Measurements from ENCODE around the gene PDIA6.
"Not testable (repeated sequence)": the region's sequence is repeated elsewhere in the genome, so short reads cannot be mapped to it uniquely, and the experiment has no call there.

PDIA6 gene

GRCh38 chr2:10780821-10781220 is 31.8 kb downstream of the PDIA6 start:
- not testable (repeated sequence) for H3K9ac ChIP-seq (ENCODE audit: low read depth, low read length, poor library complexity); H2BK12ac ChIP-seq (ENCODE audit: low read length); DNase-seq (ENCODE audit: low spot score); H2BK15ac ChIP-seq (ENCODE audit: low read length); H2BK120ac ChIP-seq (ENCODE audit: low read depth, low read length); H3K27me3 ChIP-seq (ENCODE audit: control insufficient read depth in 3 of 3, insufficient read depth in 3 of 3, low read depth in 1 of 3, low read length in 3 of 3); H3K4me3 ChIP-seq (ENCODE audit: low read length in 2 of 2); H2AFZ ChIP-seq (ENCODE audit: low read length); H3K9me3 ChIP-seq (replicated peaks in 1 of 2; ENCODE audit: control insufficient read depth in 2 of 2, insufficient read depth in 1 of 2, low read depth in 1 of 2, low read length in 2 of 2); H3K4me2 ChIP-seq (ENCODE audit: insufficient read depth, low read length, poor library complexity, severe bottlenecking); H3K23ac ChIP-seq (ENCODE audit: low read depth, low read length, poor library complexity); H3K27ac ChIP-seq (replicated peaks; ENCODE audit: low read length); H3K4ac ChIP-seq (ENCODE audit: low read length); H4K8ac ChIP-seq (ENCODE audit: low read depth, low read length); H2BK5ac ChIP-seq (ENCODE audit: low read length); H3K4me1 ChIP-seq (ENCODE audit: control insufficient read depth in 2 of 2, insufficient read depth in 1 of 2, low read depth in 1 of 2, low read length in 2 of 2); H3K79me1 ChIP-seq (ENCODE audit: low read depth, low read length); H4K91ac ChIP-seq (ENCODE audit: low read depth, low read length, poor library complexity); H2AK5ac ChIP-seq (ENCODE audit: low read depth, low read length)
- Histone ChIP-seq H3K36me3 (replicated peaks in 1 of 2; ENCODE audit: control insufficient read depth in 2 of 2, insufficient read depth in 2 of 2, low read length in 2 of 2) (peaks cover 32 to 73% of the 10 kb centered on the region in 2 donors), H3K18ac (ENCODE audit: low read length) (peak overlapping the region; percentile 25), H3K14ac (ENCODE audit: low read length) (peak overlapping the region; percentile 17)
- no CpG with 5 or more reads among the region's 11 CpGs for WGBS, 2 donors (ENCODE audit: extremely low coverage in 2 of 2, insufficient read length in 2 of 2, insufficient replicate concordance in 1 of 2)

DNA sequence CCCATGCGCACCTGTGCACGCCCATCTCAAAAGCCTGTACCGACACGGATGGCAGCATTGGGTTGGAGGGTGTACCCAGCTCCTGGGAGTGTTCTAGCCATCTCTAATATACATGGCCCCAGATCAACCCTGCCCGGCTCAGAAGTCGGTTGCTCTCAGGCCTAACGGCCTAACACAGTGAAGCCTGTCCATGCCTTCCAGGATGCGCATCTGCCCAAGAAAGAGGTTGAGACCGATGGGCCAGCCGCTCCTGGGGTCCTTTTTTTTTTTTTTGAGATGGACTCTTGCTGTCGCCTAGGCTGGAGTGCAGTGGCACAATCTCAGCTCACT is 32.1 kb downstream of the PDIA6 start:
- no peak overlapping the region for H4K91ac ChIP-seq (ENCODE audit: low read depth, low read length, poor library complexity)
- peaks cover 7% of the 10 kb centered on the region for H3K79me1 ChIP-seq (ENCODE audit: low read depth, low read length)
- H3K4me1 ChIP-seq (ENCODE audit: control insufficient read depth in 2 of 2, insufficient read depth in 1 of 2, low read depth in 1 of 2, low read length in 2 of 2): peaks cover 0 to 3% of the 10 kb centered on the region in 2 donors
- H2BK120ac ChIP-seq (ENCODE audit: low read depth, low read length): no peak overlapping the region
- H3K9ac ChIP-seq (ENCODE audit: low read depth, low read length, poor library complexity): no peak overlapping the region
- H3K23ac ChIP-seq (ENCODE audit: low read depth, low read length, poor library complexity): peak overlapping the region; percentile 91
- H3K4me2 ChIP-seq (ENCODE audit: insufficient read depth, low read length, poor library complexity, severe bottlenecking): no peak overlapping the region
- H3K4me3 ChIP-seq (ENCODE audit: low read length in 2 of 2): no peak overlapping the region
- H3K27ac ChIP-seq (replicated peaks; ENCODE audit: low read length): no peak overlapping the region
- DNase-seq (ENCODE audit: low spot score): no peak
- H4K8ac ChIP-seq (ENCODE audit: low read depth, low read length): peak overlapping the region; percentile 48
- H3K4ac ChIP-seq (ENCODE audit: low read length): no peak overlapping the region
- no peak overlapping the region for H3K18ac ChIP-seq (ENCODE audit: low read length)
- H2BK15ac ChIP-seq (ENCODE audit: low read length): no peak overlapping the region
- no peak overlapping the region for H2AK5ac ChIP-seq (ENCODE audit: low read depth, low read length)
- H3K36me3 ChIP-seq (replicated peaks in 1 of 2; ENCODE audit: control insufficient read depth in 2 of 2, insufficient read depth in 2 of 2, low read length in 2 of 2): peaks cover 29 to 69% of the 10 kb centered on the region in 2 donors
- no peak overlapping the region for H3K14ac ChIP-seq (ENCODE audit: low read length)
- no peak overlapping the region for H2AFZ ChIP-seq (ENCODE audit: low read length)
- H2BK5ac ChIP-seq (ENCODE audit: low read length): peak overlapping the region; percentile 46
- WGBS, 2 donors (ENCODE audit: extremely low coverage in 2 of 2, insufficient read length in 2 of 2, insufficient replicate concordance in 1 of 2): no CpG with 5 or more reads among the region's 11 CpGs
- H2BK12ac ChIP-seq (ENCODE audit: low read length): no peak overlapping the region
- H3K27me3 ChIP-seq (ENCODE audit: control insufficient read depth in 3 of 3, insufficient read depth in 3 of 3, low read depth in 1 of 3, low read length in 3 of 3): no peaks in the 10 kb centered on the region
- H3K9me3 ChIP-seq (replicated peaks in 1 of 2; ENCODE audit: control insufficient read depth in 2 of 2, insufficient read depth in 1 of 2, low read depth in 1 of 2, low read length in 2 of 2): no peaks in the 10 kb centered on the region

DNA sequence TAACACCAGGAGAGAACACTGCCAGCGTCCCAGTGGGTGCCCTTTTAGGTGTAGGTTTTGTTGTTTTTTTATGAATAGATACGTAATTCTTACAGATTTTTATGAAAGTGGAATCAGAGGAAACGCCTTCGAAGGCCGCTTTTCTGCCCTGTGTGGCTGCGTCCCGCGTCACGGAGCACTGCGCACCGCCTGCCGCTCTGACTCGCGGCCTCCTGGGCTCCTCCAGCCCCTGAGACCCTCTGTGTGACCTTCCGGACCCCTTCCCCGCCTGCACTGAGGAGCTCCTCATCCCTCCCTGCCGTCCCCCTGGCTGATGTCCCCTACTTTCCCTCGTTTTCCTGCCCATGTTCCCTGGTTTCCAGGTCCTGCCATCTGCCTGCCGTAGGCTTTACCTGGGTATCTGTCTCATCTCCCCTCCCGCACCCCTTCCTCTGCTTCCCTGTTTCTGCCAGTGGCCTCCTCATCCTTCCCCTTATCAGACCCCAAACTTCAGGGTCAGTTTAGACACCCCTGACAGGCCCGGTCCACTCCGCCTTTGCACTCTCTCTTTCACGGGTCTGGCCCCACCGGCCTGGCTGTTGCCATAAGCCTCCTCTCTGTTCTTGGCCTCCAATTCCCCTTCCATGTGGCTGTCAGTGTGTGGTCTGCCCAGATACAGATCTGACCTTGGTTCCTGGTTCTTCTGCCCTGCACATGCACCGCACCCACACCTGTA is 32.7 kb downstream of the PDIA6 start:
- no peak overlapping the region for H3K27ac ChIP-seq (replicated peaks; ENCODE audit: low read length)
- H2BK12ac ChIP-seq (ENCODE audit: low read length): no peak overlapping the region
- H3K9ac ChIP-seq (ENCODE audit: low read depth, low read length, poor library complexity): peak overlapping the region; percentile 21
- no peak overlapping the region for H2BK120ac ChIP-seq (ENCODE audit: low read depth, low read length)
- no CpG with 5 or more reads among the region's 25 CpGs for WGBS, 2 donors (ENCODE audit: extremely low coverage in 2 of 2, insufficient read length in 2 of 2, insufficient replicate concordance in 1 of 2)
- peaks cover 10% of the 10 kb centered on the region for H3K79me1 ChIP-seq (ENCODE audit: low read depth, low read length)
- no peak overlapping the region for H3K4me3 ChIP-seq (ENCODE audit: low read length in 2 of 2)
- H3K23ac ChIP-seq (ENCODE audit: low read depth, low read length, poor library complexity): peak overlapping the region; percentile 91
- H3K18ac ChIP-seq (ENCODE audit: low read length): no peak overlapping the region
- H3K4me2 ChIP-seq (ENCODE audit: insufficient read depth, low read length, poor library complexity, severe bottlenecking): no peak overlapping the region
- DNase-seq (ENCODE audit: low spot score): no peak
- no peak overlapping the region for H2BK15ac ChIP-seq (ENCODE audit: low read length)
- H2AK5ac ChIP-seq (ENCODE audit: low read depth, low read length): no peak overlapping the region
- no peak overlapping the region for H3K4ac ChIP-seq (ENCODE audit: low read length)
- H3K14ac ChIP-seq (ENCODE audit: low read length): no peak overlapping the region
- H4K91ac ChIP-seq (ENCODE audit: low read depth, low read length, poor library complexity): no peak overlapping the region
- H2AFZ ChIP-seq (ENCODE audit: low read length): no peak overlapping the region
- no peaks in the 10 kb centered on the region for H3K9me3 ChIP-seq (replicated peaks in 1 of 2; ENCODE audit: control insufficient read depth in 2 of 2, insufficient read depth in 1 of 2, low read depth in 1 of 2, low read length in 2 of 2)
- peak overlapping the region; percentile 46 for H2BK5ac ChIP-seq (ENCODE audit: low read length)
- H3K27me3 ChIP-seq (ENCODE audit: control insufficient read depth in 3 of 3, insufficient read depth in 3 of 3, low read depth in 1 of 3, low read length in 3 of 3): no peaks in the 10 kb centered on the region
- H4K8ac ChIP-seq (ENCODE audit: low read depth, low read length): peak overlapping the region; percentile 48
- H3K4me1 ChIP-seq (ENCODE audit: control insufficient read depth in 2 of 2, insufficient read depth in 1 of 2, low read depth in 1 of 2, low read length in 2 of 2): peaks cover 0 to 8% of the 10 kb centered on the region in 2 donors
- H3K36me3 ChIP-seq (replicated peaks in 1 of 2; ENCODE audit: control insufficient read depth in 2 of 2, insufficient read depth in 2 of 2, low read length in 2 of 2): peaks cover 27 to 64% of the 10 kb centered on the region in 2 donors

- H2AFZ ChIP-seq (ENCODE audit: low read length): no peak overlapping the region
- no peak overlapping the region for H3K4ac ChIP-seq (ENCODE audit: low read length)
- H3K79me1 ChIP-seq (ENCODE audit: low read depth, low read length): peaks cover 11% of the 10 kb centered on the region
- H3K14ac ChIP-seq (ENCODE audit: low read length): no peak overlapping the region
- H3K18ac ChIP-seq (ENCODE audit: low read length): no peak overlapping the region
- no peak overlapping the region for H2BK12ac ChIP-seq (ENCODE audit: low read length)
- H2BK120ac ChIP-seq (ENCODE audit: low read depth, low read length): no peak overlapping the region
- H4K8ac ChIP-seq (ENCODE audit: low read depth, low read length): no peak overlapping the region
- no peak overlapping the region for H3K4me3 ChIP-seq (ENCODE audit: low read length in 2 of 2)
- H3K4me2 ChIP-seq (ENCODE audit: insufficient read depth, low read length, poor library complexity, severe bottlenecking): no peak overlapping the region
- DNase-seq (ENCODE audit: low spot score): no peak
- no peak overlapping the region for H3K9ac ChIP-seq (ENCODE audit: low read depth, low read length, poor library complexity)
- no peak overlapping the region for H2BK5ac ChIP-seq (ENCODE audit: low read length)
- H3K9me3 ChIP-seq (replicated peaks in 1 of 2; ENCODE audit: control insufficient read depth in 2 of 2, insufficient read depth in 1 of 2, low read depth in 1 of 2, low read length in 2 of 2): no peaks in the 10 kb centered on the region
- no CpG with 5 or more reads among the region's 12 CpGs for WGBS, 2 donors (ENCODE audit: extremely low coverage in 2 of 2, insufficient read length in 2 of 2, insufficient replicate concordance in 1 of 2)
- peaks cover 0 to 13% of the 10 kb centered on the region in 2 donors for H3K4me1 ChIP-seq (ENCODE audit: control insufficient read depth in 2 of 2, insufficient read depth in 1 of 2, low read depth in 1 of 2, low read length in 2 of 2)
- no peak overlapping the region for H3K23ac ChIP-seq (ENCODE audit: low read depth, low read length, poor library complexity)
- H3K36me3 ChIP-seq (replicated peaks in 1 of 2; ENCODE audit: control insufficient read depth in 2 of 2, insufficient read depth in 2 of 2, low read length in 2 of 2): peaks cover 20 to 52% of the 10 kb centered on the region in 2 donors
- H4K91ac ChIP-seq (ENCODE audit: low read depth, low read length, poor library complexity): no peak overlapping the region
- no peak overlapping the region for H3K27ac ChIP-seq (replicated peaks; ENCODE audit: low read length)
- H2BK15ac ChIP-seq (ENCODE audit: low read length): no peak overlapping the region
- H3K27me3 ChIP-seq (ENCODE audit: control insufficient read depth in 3 of 3, insufficient read depth in 3 of 3, low read depth in 1 of 3, low read length in 3 of 3): no peaks in the 10 kb centered on the region
- no peak overlapping the region for H2AK5ac ChIP-seq (ENCODE audit: low read depth, low read length)
Observed at GRCh38 chr2:10778724-10779115, 33.9 kb downstream of the PDIA6 start.
